Measurements from ENCODE around the gene DLG2. TPM values are rescaled to one million over a fixed set of nuclear protein-coding genes. Genes with fewer than 3 reads are reported as not detected.
"Not testable (repeated sequence)": the region's sequence is repeated elsewhere in the genome, so short reads cannot be mapped to it uniquely, and the experiment has no call there.

Gene DLG2
- polyA plus RNA-seq, 5 donors: 5.1 to 13.2 (median 8.4) TPM

DNA sequence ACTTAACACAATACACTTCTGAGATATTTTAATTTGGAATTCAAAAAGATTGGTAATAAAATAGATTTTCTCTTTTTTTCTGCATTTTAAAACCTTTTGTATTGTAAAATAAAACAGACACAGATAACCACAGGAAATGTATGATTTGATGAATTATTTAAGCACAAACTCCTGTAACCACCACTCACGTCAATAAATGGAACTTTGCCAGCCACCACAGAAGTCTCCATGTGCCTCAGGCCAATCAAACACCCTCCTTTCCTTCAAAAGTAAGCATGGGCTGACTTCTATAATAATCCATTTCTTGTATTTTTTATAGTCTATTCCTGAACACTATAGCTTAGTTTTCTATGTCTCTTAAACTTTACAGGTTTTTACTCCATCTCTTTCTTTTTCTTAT lies 721.7 kb downstream of the DLG2 start:
- DNase-seq: no peak

DNA sequence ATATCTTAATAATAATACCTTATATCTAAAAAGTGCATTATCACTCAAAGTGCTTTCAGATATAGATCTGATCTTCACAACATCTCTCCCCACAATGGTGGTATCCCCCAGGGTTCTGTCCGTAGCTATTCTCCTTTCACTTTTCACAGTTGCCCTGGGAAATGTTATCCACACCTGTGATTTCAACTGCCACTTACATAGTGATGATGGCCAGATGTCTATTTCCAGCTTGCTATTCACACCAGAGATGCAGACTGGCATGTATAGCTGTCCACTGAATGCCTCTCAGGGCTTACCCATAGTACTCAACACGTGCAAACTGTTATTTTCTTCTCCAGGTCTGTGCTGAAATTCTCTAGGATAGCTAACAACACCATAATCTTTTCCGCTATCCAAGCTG lies 724.7 kb downstream of the DLG2 start:
- no peak for DNase-seq

DNA sequence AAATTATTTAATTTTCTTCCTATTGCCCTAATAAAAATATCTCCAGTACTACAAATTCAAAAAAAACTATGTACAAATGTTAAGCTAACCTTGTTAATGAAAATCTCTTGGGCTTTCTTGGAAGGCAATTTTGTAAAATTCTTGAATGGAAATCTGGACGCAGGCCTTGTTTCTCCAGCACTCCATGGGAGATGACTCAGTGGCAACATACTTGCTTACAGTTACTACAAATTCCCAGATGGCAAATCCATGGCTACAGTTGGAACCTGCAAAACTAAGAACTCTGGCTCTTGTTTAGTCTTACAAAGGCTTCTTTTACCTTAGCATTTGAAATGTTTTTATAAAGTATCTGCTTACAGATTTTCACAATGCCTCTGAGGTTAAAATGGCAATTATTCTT lies 725.2 kb downstream of the DLG2 start:
- DNase-seq: no peak

DNA sequence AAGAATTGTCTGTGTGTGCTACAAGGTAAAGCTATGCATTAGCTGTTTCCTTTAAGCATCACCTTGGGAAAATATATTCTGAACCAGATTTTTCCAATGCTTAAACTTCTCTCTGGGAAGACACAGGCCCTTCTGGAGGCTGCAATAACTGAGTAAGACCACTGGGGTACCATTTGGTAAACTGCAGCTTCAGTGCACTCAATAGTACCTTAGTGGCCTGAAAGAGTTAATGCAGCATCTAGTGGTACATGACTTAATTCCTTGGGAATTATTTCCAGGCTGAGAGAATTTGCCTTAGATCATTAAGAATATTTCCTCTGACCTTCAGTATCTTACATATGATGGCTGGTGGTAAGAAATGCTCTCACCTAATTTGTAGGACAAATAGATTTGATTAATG lies 727.4 kb downstream of the DLG2 start:
- DNase-seq: no peak

DNA sequence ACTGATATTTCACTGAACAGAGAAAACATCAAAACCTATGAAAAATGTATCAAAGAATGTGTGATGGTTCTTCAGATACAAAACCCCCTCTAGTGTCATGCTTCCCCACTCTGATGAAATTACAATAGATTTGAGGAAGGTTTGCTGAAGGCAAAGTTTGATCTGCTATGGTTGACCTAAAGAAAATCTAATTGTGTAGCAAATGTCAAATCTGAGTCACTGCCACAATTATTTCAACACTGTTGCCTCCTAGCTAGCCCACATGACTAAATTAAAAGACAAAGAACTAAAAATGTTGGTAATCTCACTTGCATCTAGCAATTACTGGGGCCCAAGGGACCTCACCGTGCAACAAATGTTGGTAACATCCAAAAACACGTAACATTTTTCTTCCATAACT lies 728.0 kb downstream of the DLG2 start:
- no peak for DNase-seq

DNA sequence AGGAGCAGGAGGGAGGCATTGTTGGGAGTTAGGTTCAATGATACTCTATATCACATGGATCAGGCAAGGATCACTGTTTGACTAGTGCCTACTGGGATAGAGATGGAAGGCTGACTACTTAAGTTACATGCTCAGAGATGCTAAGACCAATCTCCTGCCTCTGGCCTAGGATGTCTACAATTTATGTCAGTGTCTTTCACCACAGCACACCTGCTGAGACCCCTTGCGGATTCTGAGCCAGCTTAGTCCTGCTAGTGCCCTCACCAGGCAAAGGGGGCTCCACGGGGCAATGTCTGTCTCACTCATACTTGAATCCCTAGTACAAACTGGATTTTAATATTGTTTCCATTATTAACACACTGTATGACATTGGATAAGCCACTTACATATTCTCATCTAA lies 732.5 kb downstream of the DLG2 start:
- DNase-seq: no peak

DNA sequence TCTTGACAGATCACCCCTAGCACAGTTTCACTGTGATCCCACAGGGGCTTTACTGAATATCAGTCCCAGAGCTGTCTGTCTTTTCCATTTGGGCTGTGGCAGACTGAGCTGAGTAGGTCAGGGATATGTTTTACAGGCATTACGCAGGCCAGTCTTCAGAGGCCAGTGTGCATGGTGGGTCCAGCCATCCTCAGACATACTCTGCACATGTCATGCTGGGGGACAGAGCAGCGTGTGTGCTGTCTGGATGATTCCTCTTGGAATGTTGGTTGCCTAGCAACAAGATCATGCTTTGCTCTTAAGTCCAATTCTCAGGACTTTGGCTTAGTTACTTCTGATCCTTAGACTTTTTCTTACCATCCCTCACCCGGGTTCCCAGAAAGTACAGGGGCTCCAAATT lies 736.5 kb downstream of the DLG2 start:
- no peak for DNase-seq

DNA sequence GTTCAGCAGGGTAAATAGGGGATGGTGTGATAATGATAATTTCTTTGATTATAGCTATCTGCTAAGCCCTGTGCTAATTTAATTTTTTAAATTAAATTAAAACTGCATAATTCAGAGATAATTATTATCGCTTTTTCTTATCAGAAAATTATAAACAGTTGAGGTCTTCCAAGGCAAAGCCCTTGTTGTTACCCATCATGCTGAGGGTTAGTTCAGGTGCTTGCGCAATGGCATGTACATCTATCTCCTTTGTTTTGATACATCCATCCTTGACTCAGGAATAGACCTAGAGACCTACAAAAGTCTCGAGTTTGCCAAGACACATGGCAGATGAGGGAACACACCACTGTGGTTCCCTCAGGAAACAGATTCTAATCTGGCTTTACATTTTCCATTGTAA lies 737.6 kb downstream of the DLG2 start:
- no peak for DNase-seq

DNA sequence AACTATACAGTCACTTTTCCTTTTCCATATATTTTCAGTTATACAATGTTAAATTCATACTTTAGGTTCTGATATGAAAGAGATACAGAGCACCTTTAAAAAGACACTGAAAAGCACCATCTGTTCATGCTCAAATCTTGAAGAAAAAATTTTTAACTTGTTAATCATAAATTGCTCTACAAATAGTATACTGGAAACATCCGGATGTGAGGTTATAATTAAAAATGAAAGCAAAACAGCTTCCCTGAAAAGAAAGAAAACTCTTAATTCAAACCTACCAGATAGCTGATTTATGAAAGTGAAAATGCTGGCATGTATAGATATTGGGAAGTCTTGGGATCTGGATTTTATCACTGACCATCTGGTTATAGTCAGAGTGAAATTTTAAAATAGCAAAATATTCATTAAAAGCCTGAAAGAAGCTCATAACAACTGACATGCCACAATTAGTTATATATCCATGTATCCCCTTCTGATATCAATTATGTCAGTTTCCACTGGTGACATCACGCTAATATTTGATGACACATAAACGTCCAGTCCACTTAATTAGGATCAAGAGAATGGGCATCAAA lies 740.0 kb downstream of the DLG2 start:
- no peak for DNase-seq

DNA sequence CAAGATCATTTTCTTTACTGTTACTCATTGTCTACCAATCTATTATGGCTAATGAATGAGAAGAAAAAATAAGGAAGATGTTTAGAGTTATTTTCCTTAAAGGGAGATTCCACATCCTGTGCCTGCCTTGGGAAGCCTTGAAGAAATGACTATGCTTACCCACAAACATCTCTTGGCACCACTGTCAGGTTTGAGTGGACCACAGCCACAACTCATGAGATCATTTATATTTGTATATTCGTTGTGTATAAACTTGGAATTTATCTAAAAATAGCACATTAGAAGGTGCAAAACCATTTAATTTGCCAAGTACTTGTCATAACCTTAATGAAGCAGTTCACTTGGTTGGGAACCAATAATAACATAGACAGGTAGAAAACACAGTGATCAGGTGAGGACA lies 740.8 kb downstream of the DLG2 start:
- DNase-seq: no peak

DNA sequence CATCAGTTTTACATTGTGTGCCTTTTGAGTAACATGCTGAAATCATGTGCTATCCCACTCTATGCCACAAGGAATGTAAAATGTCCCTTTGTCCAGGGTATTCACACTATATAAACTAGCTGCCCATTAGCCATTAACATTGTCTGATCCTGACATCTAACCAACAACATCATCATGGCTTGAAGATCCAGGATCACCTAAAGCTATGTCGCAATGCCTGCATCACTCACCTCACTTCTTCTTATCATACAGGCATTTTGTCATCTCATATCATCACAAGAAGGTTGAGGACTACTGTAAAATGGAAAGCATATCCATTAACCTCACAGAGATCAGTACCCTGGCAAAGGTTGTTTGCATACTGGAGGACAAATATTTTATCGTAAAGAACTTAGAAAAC lies 742.3 kb downstream of the DLG2 start:
- no peak for DNase-seq

DNA sequence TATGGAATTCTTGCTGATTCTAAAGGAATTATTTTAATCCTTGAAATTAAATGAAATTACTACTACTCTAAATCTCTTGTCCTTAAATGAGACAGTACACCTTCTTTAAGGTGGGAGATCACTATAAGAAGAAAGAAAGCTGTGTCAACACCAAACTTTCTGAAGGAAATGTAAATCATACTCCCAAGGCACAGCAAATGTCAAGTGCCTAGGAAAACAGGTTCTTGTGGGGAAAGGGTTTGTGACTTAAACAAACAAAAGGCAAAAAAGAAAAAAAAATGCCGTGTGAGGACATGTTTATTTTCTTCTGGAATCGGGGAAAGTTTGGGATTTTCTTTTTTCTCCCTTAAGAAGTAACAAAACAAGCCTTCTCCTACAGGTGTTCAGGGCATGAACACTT lies 745.1 kb downstream of the DLG2 start:
- peak; percentile 29 to 32 for DNase-seq

DNA sequence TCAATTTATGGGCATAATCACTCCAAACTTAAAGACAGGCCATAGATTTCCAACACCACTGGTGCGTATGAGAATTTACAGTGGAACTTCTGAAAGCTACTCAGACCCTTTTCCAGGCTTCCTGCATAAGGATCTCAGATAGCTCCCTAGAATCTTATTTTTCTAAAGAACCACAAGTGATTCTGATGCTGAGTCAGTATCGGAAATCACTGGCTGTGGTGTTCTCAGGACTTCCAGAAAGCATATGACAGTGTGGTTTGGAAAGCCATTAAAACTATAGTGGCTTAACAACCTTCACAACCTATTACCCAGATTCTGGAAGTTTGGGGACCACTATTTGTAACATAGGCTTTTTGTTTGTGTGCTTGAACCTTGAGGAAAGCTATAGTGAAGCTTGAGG lies 756.0 kb downstream of the DLG2 start:
- DNase-seq: no peak

DNA sequence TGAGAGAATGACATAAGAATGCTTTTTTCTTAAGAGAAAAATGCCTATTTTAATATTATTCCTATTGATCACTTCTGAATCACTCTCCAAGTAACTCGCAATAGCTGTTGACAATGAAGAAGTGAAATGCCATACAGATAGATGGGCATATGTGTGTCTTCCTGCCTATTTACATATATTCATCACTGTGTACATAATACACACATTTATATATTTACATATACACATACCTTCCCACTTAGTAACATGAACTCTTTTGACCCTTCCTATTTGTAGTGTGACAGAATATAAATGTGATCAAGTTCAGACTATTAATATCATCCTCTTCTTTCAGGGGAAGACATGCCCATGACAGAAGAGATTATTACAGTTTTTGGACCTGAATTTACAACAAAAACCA lies 756.7 kb downstream of the DLG2 start:
- no peak for DNase-seq

DNA sequence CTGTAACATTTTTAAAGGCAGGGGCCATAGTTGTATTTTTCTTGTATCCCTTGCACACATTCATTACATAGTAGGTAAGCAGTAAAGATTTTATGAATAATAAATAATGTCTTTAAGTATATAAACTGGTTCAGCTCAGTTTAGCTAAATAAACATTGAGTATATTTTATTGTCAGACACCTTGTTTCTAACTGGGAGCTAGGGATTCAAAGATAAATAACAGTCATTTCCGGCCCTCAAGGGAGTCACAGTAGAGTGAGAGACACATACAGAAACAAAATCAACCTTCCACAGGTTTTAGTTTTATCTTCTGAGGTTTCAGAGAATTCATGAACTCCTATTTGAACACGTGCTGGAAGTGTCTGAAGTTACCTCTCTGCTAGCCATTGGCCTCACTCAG lies 760.2 kb downstream of the DLG2 start:
- no peak for DNase-seq

DNA sequence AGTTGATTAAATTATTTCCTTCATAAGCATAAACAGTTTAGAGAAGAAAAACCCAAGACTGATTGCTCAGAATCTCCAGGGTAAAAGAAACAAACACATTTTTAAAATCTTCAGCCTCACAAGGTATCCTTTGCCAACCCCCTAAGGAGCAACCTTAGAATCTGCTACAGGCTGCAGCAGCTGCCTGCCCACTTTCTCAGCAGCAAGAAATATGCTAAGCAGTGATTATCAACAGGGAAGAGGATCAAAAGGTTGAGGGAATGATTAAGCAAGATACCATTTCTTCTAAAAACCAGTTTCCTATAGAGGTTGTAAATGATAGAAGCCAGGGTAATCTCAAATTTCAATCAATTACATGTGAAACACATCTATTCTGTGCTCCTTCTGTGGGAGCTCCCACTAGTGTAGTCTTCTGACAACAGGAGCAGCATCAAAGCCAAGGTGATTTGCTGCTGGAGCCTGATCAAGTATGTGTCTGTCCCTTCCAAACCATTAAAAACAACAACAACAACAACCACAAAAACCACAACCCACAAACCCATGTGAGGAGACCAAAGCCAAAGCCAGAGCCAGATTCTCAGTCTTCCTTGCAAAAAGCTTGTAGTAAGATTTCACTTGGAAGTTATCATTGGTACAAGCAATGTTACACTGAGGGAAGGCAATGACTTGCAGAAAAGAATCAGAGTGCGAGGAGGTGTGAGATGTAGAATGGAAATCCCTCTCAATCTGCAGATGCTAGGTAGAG lies 761.2 kb downstream of the DLG2 start:
- DNase-seq: no peak

DNA sequence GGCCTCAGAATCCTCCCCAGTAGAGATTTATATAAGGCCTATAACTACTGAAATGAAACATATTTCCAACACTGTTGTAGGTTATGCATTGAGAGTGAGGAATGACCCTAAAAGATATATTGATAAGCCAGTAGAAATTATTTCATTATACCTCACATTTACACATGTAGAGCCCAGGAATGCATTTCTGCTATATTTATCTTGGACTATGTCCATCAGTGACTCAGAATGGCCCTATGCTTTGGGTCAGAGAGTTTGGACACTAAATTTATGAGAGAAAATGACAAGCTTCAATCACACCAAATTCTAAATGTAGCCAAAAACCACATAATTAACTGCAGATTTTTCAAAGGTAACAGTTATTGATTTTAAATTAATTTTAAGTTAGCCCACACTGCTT lies 761.9 kb downstream of the DLG2 start:
- DNase-seq: no peak

DNA sequence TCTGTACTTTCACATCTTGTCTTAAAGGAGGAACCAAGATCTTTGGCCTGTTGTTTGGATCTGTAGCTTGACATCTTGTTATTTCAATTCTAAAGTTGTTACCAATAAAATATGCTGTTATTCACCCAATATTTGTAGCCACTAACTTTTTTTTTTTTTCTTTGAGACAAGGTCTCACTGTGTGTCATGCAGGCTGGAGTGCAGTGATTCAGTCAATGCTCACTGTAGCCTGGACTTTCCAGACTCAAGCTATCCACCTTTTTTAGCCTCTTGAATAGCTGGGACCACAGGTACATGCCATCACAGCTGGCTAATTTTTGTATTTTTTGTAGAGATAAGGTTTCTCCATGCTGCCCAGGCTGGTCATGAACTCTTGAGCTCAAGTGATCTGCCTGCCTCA lies 769.4 kb downstream of the DLG2 start:
- DNase-seq: no peak

DNA sequence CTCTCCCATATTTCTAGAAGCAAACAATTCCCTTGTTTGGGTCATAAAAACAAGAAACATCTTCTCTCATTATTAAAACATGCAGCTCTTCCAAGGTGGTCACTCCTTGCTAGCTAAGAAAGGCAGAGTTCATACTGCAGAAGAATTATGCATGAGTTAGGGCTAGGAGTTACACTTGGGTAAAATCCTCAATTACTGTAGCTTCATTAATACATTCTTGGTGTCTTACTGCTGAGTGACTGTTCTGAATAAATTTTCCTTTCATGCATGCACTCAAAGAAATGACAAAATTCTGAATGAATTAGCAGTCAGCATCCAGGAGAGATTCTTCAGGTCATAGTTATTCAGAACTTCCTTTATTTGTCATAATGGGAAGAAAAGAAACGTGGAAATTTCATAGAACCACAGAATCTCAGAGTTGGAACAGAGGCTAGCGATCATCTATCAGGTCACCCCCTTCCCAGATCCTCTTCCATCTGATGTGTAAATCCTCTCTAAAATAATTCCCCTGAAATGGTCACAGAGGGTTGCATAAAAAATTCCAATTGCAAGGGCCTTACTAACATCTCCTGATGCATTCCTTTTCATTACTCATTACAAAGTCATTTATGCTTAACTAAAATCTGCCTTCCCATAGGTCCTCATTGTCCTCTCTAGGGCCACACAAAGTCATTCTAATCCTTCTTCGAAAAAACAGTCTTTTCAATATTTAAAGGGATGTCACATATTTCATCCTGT lies 771.5 kb downstream of the DLG2 start:
- DNase-seq: no peak

DNA sequence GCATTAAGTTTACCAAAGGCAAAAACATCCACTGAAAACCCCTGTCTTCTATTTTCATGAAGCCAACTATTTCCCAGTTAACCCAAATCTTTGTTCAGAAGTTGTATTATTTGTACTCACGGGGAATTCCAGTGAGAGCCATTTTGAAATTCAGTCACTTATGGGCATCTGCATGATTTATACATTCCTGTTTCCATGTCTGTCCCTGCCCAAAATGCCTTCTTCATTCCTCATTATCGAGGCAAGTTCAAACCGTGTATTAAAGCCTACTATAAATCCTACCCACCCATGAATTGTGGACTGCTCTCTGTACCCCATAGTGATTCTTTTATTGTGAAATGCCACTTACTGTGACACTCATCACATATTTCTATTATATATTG lies 772.7 kb downstream of the DLG2 start:
- no peak for DNase-seq

DNA sequence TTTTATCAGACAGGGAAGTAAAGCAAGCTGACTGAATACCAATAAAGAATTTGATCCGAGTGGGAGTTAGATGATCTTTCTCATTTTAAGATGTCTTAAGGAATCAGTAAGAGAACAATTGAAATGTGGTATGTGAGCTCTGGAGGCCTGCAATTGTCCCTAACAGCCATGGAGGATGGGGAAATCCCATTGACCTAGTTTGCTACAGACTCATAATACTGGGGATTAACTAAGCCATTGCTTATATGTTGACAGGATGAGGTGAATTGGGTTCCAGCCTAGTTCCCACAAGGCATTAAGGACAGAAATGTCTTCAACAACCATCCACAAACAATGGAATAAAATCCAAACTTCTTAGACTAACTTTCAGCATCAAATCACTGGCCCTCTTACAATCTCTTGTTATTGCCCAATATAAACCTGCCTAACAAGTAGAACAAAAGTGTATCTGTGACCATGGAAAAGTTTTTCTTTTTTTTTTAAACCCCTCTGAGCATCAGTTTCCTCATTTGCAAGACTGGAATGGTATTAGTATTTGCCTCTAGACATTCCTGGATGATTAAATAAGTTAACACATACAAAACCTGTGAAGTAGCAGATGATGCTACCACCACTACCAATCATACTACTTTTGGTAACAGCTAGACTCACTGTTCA lies 773.2 kb downstream of the DLG2 start:
- no peak for DNase-seq

DNA sequence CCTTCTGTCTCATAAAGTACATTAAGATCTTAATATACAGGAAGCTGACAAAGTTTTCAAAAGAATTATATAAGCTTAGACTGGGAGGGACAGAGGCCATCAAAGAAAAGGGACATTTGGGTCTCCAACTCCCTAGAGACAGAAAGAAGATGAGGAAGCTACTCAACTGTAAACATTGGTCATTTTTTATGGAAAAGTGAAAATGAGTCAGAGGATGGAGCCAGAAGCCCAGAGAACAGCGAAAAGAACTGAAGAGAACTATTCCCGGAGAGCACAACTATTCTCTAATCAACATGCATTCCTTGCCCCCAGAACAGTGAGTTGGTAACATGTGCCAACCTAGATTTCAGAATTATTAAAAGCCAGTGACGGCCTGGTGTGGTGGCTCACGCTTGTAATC lies 779.3 kb downstream of the DLG2 start:
- no peak for DNase-seq

DNA sequence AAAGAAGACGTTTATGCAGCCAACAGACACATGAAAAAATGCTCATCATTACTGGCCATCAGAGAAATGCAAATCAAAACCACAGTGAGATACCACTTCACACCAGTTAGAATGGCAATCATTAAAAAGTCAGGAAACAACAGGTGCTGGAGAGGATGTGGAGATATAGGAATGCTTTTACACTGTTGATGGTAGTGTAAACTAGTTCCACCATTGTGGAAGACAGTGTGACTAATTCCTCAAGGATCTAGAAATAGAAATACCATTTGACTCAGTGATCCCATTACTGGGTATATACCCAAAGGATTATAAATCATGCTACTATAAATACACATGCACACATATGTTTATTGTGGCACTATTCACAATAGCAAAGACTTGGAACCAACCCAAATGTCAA lies 786.9 kb downstream of the DLG2 start:
- DNase-seq: not testable (repeated sequence)
